ENCODE results near the gene NPM3. TPM values are rescaled to one million over a fixed set of nuclear protein-coding genes. Genes with fewer than 3 reads are reported as not detected.

The NPM3 gene
- total and polyA plus RNA-seq, 2 of the 13 experiments (the other 11 are each of a cell fraction or from before 2014, with no cell fraction given), result 47.6 to 129 TPM

DNA sequence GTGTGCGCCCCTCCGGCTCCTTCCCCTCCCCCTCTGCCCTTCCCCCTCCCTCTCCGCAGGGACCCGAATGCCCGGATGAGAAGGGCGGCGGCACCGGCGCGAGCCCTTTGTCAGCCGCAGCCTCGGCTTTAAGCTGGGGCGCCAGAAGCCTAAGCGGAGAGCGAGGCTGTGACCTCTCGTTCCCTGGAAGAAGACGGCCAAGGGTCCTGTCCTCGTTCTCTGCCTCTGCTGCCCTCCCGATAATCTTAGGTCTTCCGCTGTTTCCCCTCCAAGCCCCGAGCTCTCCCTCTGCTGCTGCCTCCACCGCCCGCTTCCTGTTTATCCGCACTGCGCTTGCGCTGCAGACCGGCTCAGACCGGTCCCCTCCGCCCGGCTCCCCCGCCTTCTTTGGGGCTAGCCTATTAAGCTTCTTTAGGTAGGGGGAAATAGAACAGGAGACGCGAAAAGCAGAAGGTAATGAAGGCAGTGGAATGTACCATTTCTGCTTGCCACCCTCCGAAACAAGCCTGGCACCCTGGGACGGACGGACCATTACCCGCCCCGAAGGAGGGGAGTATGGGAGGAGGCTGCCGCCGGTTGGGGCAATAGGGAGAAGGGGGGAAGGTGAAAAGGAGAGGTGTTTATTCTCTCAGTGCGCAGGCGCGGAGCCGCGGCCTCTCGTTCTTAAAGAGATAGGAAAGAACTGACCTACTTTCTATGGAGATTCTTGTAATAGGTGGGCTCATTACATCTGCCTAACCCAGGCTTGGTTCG, 35.0 kb upstream of the NPM3 start, which contains the start of gene OGA (continued):
- TF ChIP-seq, protein P1, sequence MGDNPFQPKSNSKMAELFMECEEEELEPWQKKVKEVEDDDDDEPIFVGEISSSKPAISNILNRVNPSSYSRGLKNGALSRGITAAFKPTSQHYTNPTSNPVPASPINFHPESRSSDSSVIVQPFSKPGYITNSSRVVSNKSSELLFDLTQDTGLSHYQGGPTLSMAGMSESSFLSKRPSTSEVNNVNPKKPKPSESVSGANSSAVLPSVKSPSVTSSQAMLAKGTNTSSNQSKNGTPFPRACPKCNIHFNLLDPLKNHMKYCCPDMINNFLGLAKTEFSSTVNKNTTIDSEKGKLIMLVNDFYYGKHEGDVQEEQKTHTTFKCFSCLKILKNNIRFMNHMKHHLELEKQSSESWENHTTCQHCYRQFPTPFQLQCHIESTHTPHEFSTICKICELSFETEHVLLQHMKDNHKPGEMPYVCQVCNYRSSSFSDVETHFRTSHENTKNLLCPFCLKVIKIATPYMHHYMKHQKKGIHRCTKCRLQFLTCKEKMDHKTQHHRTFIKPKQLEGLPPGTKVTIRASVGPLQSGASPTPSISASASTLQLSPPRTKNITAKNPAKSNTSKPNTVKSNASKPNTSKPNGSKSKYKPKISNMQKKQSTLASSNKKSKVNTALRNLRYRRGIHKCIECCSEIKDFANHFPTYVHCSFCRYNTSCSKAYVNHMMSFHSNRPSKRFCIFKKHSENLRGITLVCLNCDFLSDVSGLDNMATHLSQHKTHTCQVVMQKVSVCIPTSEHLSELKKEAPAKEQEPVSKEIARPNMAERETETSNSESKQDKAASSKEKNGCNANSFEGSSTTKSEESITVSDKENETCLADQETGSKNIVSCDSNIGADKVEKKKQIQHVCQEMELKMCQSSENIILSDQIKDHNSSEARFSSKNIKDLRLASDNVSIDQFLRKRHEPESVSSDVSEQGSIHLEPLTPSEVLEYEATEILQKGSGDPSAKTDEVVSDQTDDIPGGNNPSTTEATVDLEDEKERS (CRISPR knock-in tag; IDR thresholded peaks at IDR 0.05), result peak; percentile 36; the same call in 1 of the 2 replicates
- no peak for TF ChIP-seq PLRG1 (conservative IDR thresholded peaks at IDR 0.05)
- 0 out of 2 replicates have a peak, but pooled peaks have one; percentile 39 for TF ChIP-seq RFXANK (CRISPR knock-in tag; IDR thresholded peaks at IDR 0.05)
- TF ChIP-seq ZNF143 (CRISPR knock-in tag; IDR thresholded peaks at IDR 0.05), result peak; percentile 82
- TF ChIP-seq ZNF33A (CRISPR knock-in tag; IDR thresholded peaks at IDR 0.05; ENCODE audit: borderline replicate concordance), result no peak; the same call in 1 of the 2 replicates
- TF ChIP-seq, protein P2, sequence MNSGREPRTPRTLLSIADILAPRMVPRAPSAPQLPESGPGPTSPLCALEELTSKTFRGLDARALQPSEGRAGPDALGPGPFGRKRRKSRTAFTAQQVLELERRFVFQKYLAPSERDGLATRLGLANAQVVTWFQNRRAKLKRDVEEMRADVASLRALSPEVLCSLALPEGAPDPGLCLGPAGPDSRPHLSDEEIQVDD (CRISPR knock-in tag; IDR thresholded peaks at IDR 0.05; ENCODE audit: borderline replicate concordance), result no peak
- no peak for TF ChIP-seq PHF8 (CRISPR knock-in tag; IDR thresholded peaks at IDR 0.05)
- no peak; the same call in 1 of the 2 replicates for TF ChIP-seq CCDC6 (CRISPR knock-in tag; IDR thresholded peaks at IDR 0.05)
- TF ChIP-seq GZF1 (CRISPR knock-in tag; IDR thresholded peaks at IDR 0.05), result no peak; the same call in 1 of the 2 replicates
- TF ChIP-seq ZNF615 (CRISPR knock-in tag; IDR thresholded peaks at IDR 0.05; ENCODE audit: borderline replicate concordance), result no peak
- TF ChIP-seq ETV5 (CRISPR knock-in tag; IDR thresholded peaks at IDR 0.05; ENCODE audit: borderline replicate concordance), result peak; percentile 58; the same call in 1 of the 2 replicates
- TF ChIP-seq, protein P3, sequence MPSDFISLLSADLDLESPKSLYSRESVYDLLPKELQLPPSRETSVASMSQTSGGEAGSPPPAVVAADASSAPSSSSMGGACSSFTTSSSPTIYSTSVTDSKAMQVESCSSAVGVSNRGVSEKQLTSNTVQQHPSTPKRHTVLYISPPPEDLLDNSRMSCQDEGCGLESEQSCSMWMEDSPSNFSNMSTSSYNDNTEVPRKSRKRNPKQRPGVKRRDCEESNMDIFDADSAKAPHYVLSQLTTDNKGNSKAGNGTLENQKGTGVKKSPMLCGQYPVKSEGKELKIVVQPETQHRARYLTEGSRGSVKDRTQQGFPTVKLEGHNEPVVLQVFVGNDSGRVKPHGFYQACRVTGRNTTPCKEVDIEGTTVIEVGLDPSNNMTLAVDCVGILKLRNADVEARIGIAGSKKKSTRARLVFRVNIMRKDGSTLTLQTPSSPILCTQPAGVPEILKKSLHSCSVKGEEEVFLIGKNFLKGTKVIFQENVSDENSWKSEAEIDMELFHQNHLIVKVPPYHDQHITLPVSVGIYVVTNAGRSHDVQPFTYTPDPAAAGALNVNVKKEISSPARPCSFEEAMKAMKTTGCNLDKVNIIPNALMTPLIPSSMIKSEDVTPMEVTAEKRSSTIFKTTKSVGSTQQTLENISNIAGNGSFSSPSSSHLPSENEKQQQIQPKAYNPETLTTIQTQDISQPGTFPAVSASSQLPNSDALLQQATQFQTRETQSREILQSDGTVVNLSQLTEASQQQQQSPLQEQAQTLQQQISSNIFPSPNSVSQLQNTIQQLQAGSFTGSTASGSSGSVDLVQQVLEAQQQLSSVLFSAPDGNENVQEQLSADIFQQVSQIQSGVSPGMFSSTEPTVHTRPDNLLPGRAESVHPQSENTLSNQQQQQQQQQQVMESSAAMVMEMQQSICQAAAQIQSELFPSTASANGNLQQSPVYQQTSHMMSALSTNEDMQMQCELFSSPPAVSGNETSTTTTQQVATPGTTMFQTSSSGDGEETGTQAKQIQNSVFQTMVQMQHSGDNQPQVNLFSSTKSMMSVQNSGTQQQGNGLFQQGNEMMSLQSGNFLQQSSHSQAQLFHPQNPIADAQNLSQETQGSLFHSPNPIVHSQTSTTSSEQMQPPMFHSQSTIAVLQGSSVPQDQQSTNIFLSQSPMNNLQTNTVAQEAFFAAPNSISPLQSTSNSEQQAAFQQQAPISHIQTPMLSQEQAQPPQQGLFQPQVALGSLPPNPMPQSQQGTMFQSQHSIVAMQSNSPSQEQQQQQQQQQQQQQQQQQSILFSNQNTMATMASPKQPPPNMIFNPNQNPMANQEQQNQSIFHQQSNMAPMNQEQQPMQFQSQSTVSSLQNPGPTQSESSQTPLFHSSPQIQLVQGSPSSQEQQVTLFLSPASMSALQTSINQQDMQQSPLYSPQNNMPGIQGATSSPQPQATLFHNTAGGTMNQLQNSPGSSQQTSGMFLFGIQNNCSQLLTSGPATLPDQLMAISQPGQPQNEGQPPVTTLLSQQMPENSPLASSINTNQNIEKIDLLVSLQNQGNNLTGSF (CRISPR knock-in tag; IDR thresholded peaks at IDR 0.05), result no peak
- TF ChIP-seq, protein P4, sequence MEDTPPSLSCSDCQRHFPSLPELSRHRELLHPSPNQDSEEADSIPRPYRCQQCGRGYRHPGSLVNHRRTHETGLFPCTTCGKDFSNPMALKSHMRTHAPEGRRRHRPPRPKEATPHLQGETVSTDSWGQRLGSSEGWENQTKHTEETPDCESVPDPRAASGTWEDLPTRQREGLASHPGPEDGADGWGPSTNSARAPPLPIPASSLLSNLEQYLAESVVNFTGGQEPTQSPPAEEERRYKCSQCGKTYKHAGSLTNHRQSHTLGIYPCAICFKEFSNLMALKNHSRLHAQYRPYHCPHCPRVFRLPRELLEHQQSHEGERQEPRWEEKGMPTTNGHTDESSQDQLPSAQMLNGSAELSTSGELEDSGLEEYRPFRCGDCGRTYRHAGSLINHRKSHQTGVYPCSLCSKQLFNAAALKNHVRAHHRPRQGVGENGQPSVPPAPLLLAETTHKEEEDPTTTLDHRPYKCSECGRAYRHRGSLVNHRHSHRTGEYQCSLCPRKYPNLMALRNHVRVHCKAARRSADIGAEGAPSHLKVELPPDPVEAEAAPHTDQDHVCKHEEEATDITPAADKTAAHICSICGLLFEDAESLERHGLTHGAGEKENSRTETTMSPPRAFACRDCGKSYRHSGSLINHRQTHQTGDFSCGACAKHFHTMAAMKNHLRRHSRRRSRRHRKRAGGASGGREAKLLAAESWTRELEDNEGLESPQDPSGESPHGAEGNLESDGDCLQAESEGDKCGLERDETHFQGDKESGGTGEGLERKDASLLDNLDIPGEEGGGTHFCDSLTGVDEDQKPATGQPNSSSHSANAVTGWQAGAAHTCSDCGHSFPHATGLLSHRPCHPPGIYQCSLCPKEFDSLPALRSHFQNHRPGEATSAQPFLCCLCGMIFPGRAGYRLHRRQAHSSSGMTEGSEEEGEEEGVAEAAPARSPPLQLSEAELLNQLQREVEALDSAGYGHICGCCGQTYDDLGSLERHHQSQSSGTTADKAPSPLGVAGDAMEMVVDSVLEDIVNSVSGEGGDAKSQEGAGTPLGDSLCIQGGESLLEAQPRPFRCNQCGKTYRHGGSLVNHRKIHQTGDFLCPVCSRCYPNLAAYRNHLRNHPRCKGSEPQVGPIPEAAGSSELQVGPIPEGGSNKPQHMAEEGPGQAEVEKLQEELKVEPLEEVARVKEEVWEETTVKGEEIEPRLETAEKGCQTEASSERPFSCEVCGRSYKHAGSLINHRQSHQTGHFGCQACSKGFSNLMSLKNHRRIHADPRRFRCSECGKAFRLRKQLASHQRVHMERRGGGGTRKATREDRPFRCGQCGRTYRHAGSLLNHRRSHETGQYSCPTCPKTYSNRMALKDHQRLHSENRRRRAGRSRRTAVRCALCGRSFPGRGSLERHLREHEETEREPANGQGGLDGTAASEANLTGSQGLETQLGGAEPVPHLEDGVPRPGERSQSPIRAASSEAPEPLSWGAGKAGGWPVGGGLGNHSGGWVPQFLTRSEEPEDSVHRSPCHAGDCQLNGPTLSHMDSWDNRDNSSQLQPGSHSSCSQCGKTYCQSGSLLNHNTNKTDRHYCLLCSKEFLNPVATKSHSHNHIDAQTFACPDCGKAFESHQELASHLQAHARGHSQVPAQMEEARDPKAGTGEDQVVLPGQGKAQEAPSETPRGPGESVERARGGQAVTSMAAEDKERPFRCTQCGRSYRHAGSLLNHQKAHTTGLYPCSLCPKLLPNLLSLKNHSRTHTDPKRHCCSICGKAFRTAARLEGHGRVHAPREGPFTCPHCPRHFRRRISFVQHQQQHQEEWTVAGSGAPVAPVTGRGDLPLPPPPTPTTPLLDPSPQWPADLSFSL (CRISPR knock-in tag; IDR thresholded peaks at IDR 0.05), result no peak
- TF ChIP-seq JUND (CRISPR knock-in tag; IDR thresholded peaks at IDR 0.05), result no peak

Measured in HepG2 (cell line).